H1 (cell line): ENCODE measurements around the gene KCNQ1. TPM values are rescaled to one million over a fixed set of nuclear protein-coding genes. Genes with fewer than 3 reads are reported as not detected.

ENCODE experiments used
- CEBPB ChIP-seq: IDR thresholded peaks from 2 replicates; pipeline ENCODE4 v1.6.1; 2012; ENCODE audit warnings: low read depth, low read length
- GTF2F1 ChIP-seq: IDR thresholded peaks from 2 replicates; pipeline ENCODE4 v1.6.1; 2012; ENCODE audit warnings: low read depth, low read length, improper control_type of control experiment, borderline replicate concordance
- KDM5A ChIP-seq: fragments of 200-600 bp; IDR thresholded peaks from 2 replicates; pipeline ENCODE4 v1.7.1; 2012; ENCODE audit warnings: mild to moderate bottlenecking, low read length, inconsistent platforms, mixed read lengths
- SIN3A ChIP-seq, 2 experiments: IDR thresholded peaks in 1 of 2; conservative IDR thresholded peaks in 1 of 2; 2 replicates each; pipeline ENCODE4 v1.6.1; 2011 to 2012; ENCODE audit warnings: low read length in 2 of 2, improper control_type of control experiment in 1 of 2, low read depth in 1 of 2, mild to moderate bottlenecking in 1 of 2
- polyA plus RNA-seq, 7 experiments: library from polyadenylated mRNA; depleted of rRNA in 3 of 7; stranded (reverse) in 5 of 7; unstranded in 2 of 7; fragments of >200 nt in 5 of 7; fragments of 200-250 nt in 2 of 7; gene quantifications; 1 replicate in 5 of 7; 2 replicates in 1 of 7; 4 replicates in 1 of 7; pipeline versions ENCODE4 v1.2.1 to v1.2.3, GENCODE V29; 2011 to 2013; ENCODE audit warnings: missing spikeins in 2 of 7, mixed read lengths in 2 of 7
- total RNA-seq: library from RNA; stranded (reverse); fragmentation: NEBNext Ultra II Directional; extraction: Animal tissue kit (Norgen Biotek cat#: 25700); gene quantifications from 2 replicates; pipeline ENCODE4 v1.2.1, GENCODE V29; 2021

KCNQ1 gene
- total and polyA plus RNA-seq, 2 of the 8 experiments (the other 6 are each of a cell fraction or from before 2014, with no cell fraction given) = 1.9 to 2.0 TPM

- TF ChIP-seq CEBPB (no peak), SIN3A (conservative IDR thresholded peaks at IDR 0.05 in 1 of 2, IDR thresholded peaks at IDR 0.05 in 1 of 2; ENCODE audit: low read depth in 1 of 2, low read length in 2 of 2) (no peak), KDM5A (no peak), GTF2F1 (no peak)
Measured at GRCh38 chr11:2765491-2765890, 320.7 kb downstream of the KCNQ1 start (continued).
